HCT116 (cell line): ENCODE data around the gene CEBPB. TPM values are rescaled to one million over a fixed set of nuclear protein-coding genes. Genes with fewer than 3 reads are reported as not detected.

Source experiments
- ATAC-seq: fragments of 200-7000 bp; cut with Tn5 transposase; 2 replicates; pipeline ENCODE4 v1.9.1; 2020; ENCODE audit warnings: mild to moderate bottlenecking, moderate library complexity
- BruUV-seq: library from RNA; stranded (reverse); fragments of 400-500 nt; replicated peaks from 2 replicates; lab custom pipeline; 2021; lab: Mats Ljungman, UMichigan
- CTCF ChIA-PET: fragments of 300-600 bp; sonication (Branson Sonifier 250); formaldehyde crosslinking; loops from one replicate; lab custom pipeline; 2021; ENCODE audit warnings: antibody characterized with exemption; lab: Charles Lee
- POLR2A ChIA-PET: fragments of 300-600, 350-600 bp; sonication (Branson Sonifier 250); formaldehyde crosslinking; loops from one replicate; lab custom pipeline; 2021; ENCODE audit warnings: antibody characterized with exemption; lab: Charles Lee
- RAD21 ChIA-PET, 2 experiments: fragments of 300-600 bp; sonication (Branson Sonifier 250); formaldehyde crosslinking; loops; one replicate each; lab custom pipeline; 2023; ENCODE audit warnings: low total read pairs in 2 of 2; ENCODE audit not compliant: uncharacterized antibody in 2 of 2, unreplicated experiment in 2 of 2, low non-redundant PET in 1 of 2; lab: Charles Lee
- DNase-seq: peaks from one replicate; pipeline ENCODE4 v3.0.0-alpha.2; 2010; ENCODE audit warnings: low read depth, low spot score
- H2AFZ ChIP-seq: fragments of 200-600 bp; shearing (Covaris generic), sonication (generic); 2 replicates; pipeline ENCODE4 v1.6.1; 2017; ENCODE audit warnings: low read depth, mixed run types, mixed read lengths, antibody characterized with exemption, low read length; ENCODE audit not compliant: poor library complexity, severe bottlenecking
- H3K27ac ChIP-seq: 2 replicates; pipeline ENCODE4 v1.5.1; 2012; ENCODE audit warnings: low read depth, low read length
- H3K27me3 ChIP-seq: fragments of 200-600 bp; sonication (generic); 2 replicates; pipeline ENCODE4 v1.6.1; 2016; ENCODE audit warnings: mixed run types, low read length, mixed read lengths; ENCODE audit not compliant: insufficient read depth
- H3K36me3 ChIP-seq, 2 experiments: fragments of 200-500 bp in 1 of 2; fragments of 200-600 bp in 1 of 2; sonication (Bioruptor generic) in 1 of 2; sonication (generic) in 1 of 2; 2 replicates each; pipeline versions ENCODE4 v1.5.1 to v1.6.1; 2014 to 2016; ENCODE audit warnings: low read length in 2 of 2, inconsistent platforms in 1 of 2, mixed read lengths in 1 of 2, mixed run types in 1 of 2; ENCODE audit not compliant: insufficient read depth in 2 of 2, control insufficient read depth in 1 of 2
- H3K4me1 ChIP-seq, 2 experiments: fragments of 200-600 bp in 1 of 2; sonication (generic) in 1 of 2; 2 replicates each; pipeline versions ENCODE4 v1.5.1 to v1.6.1; 2012 to 2017; ENCODE audit warnings: low read length in 2 of 2, inconsistent platforms in 1 of 2, mild to moderate bottlenecking in 1 of 2, mixed read lengths in 1 of 2, mixed run types in 1 of 2, moderate library complexity in 1 of 2; ENCODE audit not compliant: insufficient read depth in 2 of 2, control insufficient read depth in 1 of 2
- H3K4me2 ChIP-seq: fragments of 200-600 bp; sonication (generic); 2 replicates; pipeline ENCODE4 v1.6.1; 2017; ENCODE audit warnings: mixed run types, low read length, mixed read lengths
- H3K4me3 ChIP-seq, 2 experiments: fragments of 200-600 bp in 1 of 2; sonication (generic) in 1 of 2; replicated peaks in 1 of 2; 2 replicates each; pipeline ENCODE4 v1.5.1; 2011 to 2016; ENCODE audit warnings: low read length in 2 of 2, control low read depth in 1 of 2, low read depth in 1 of 2, mild to moderate bottlenecking in 1 of 2, mixed read lengths in 1 of 2, mixed run types in 1 of 2
- H3K79me2 ChIP-seq: fragments of 200-600 bp; sonication (generic); 2 replicates; pipeline ENCODE4 v1.6.1; 2017; ENCODE audit warnings: mild to moderate bottlenecking, mixed run types, low read length, moderate library complexity, mixed read lengths; ENCODE audit not compliant: insufficient read depth
- H3K9ac ChIP-seq: fragments of 200-600 bp; sonication (generic); 2 replicates; pipeline ENCODE4 v1.6.1; 2016; ENCODE audit warnings: low read length, mixed read lengths
- H3K9me2 ChIP-seq: fragments of 200-600 bp; sonication (generic), shearing (Covaris generic); 2 replicates; pipeline ENCODE4 v1.6.1; 2017; ENCODE audit warnings: mixed run types, mild to moderate bottlenecking, moderate library complexity; ENCODE audit not compliant: insufficient read depth
- H3K9me3 ChIP-seq, 2 experiments: fragments of 200-500 bp in 1 of 2; fragments of 200-600 bp in 1 of 2; sonication (Bioruptor generic) in 1 of 2; sonication (generic) in 1 of 2; 2 replicates each; pipeline ENCODE4 v1.6.1; 2014 to 2017; ENCODE audit warnings: low read length in 2 of 2, mixed read lengths in 2 of 2, inconsistent platforms in 1 of 2, low read depth in 1 of 2, mild to moderate bottlenecking in 1 of 2, mixed run types in 1 of 2, moderate library complexity in 1 of 2; ENCODE audit not compliant: control insufficient read depth in 1 of 2, insufficient read depth in 1 of 2
- H4K20me1 ChIP-seq: fragments of 200-600 bp; sonication (generic), shearing (Covaris generic); 2 replicates; pipeline ENCODE4 v1.6.1; 2017; ENCODE audit warnings: mixed run types, mild to moderate bottlenecking, moderate library complexity; ENCODE audit not compliant: insufficient read depth
- ATF3 ChIP-seq: IDR thresholded peaks from 2 replicates; pipeline ENCODE4 v1.6.1; 2012
- CBX3 ChIP-seq: IDR thresholded peaks from 2 replicates; pipeline ENCODE4 v1.6.1; 2012; ENCODE audit warnings: low read depth
- CEBPB ChIP-seq: IDR thresholded peaks from 2 replicates; pipeline ENCODE4 v1.6.1; 2012; ENCODE audit warnings: low read depth
- CTCF ChIP-seq, 3 experiments: fragments of 200-600 bp in 1 of 3; sonication (generic) in 1 of 3; IDR thresholded peaks in 2 of 3; conservative IDR thresholded peaks in 1 of 3; 2 replicates each; pipeline ENCODE4 v1.5.1; 2012 to 2017; ENCODE audit warnings: low read depth in 2 of 3, low read length in 2 of 3, antibody characterized with exemption in 1 of 3, borderline replicate concordance in 1 of 3, control low read depth in 1 of 3, mild to moderate bottlenecking in 1 of 3, mixed read lengths in 1 of 3, mixed run types in 1 of 3, moderate library complexity in 1 of 3; ENCODE audit not compliant: insufficient read depth in 1 of 3
- JUND ChIP-seq: IDR thresholded peaks from 2 replicates; pipeline ENCODE4 v1.6.1; 2012
- RAD21 ChIP-seq: IDR thresholded peaks from 2 replicates; pipeline ENCODE4 v1.6.1; 2012; ENCODE audit warnings: low read depth, mild to moderate bottlenecking
- REST ChIP-seq: IDR thresholded peaks from 2 replicates; pipeline ENCODE4 v1.6.1; 2012; ENCODE audit warnings: low read depth
- SP1 ChIP-seq: IDR thresholded peaks from 2 replicates; pipeline ENCODE4 v1.6.1; 2012; ENCODE audit warnings: low read depth
- SRF ChIP-seq: IDR thresholded peaks from 2 replicates; pipeline ENCODE4 v1.6.1; 2012; ENCODE audit warnings: low read depth
- TCF7L2 ChIP-seq: IDR thresholded peaks from 2 replicates; pipeline ENCODE4 v1.7.0; 2011; ENCODE audit warnings: borderline replicate concordance, inconsistent platforms; ENCODE audit not compliant: insufficient read depth, insufficient read length; ENCODE audit errors: extremely low read depth
- ZBTB33 ChIP-seq: IDR thresholded peaks from 2 replicates; pipeline ENCODE4 v1.6.1; 2011; ENCODE audit warnings: mild to moderate bottlenecking, low read length, moderate library complexity; ENCODE audit not compliant: insufficient replicate concordance; ENCODE audit errors: extremely low read depth
- intact Hi-C: fragments of 100-400 bp; cut with micrococcal nuclease; formaldehyde crosslinking; loops from 2 replicates; pipeline ENCODE4 v1.10.0; 2022
- total RNA-seq: library from RNA; stranded (reverse); gene quantifications from one replicate; pipeline ENCODE4 v1.2.1, GENCODE V29; 2021; ENCODE audit not compliant: unreplicated experiment

Gene CEBPB
- total RNA-seq, 1 experiment from 2014 or later = 113 TPM

GRCh38 chr20:50165684-50166554, 24.7 kb upstream of the CEBPB start (continued):
- TF ChIP-seq REST (no peak), CEBPB (no peak; the same call in none of the 2 replicates), SRF (peak; percentile 81)

- no peak overlapping the region for H3K27ac ChIP-seq
- H3K79me2 ChIP-seq = 0 out of 2 replicates have a peak, but pooled peaks cover 4% of the 10 kb centered on the region
- H3K9me3 ChIP-seq = no peaks in the 10 kb centered on the region
- peaks cover 42 to 62% of the 10 kb centered on the region in 2 experiments for H3K4me1 ChIP-seq
- H2AFZ ChIP-seq = no peak overlapping the region
- ATAC-seq (0 out of 2 replicates have a peak, but pooled peaks have one; percentile 12), DNase-seq (no peak)
- ChIA-PET POLR2A (interaction anchor here (0.6 to 1.7 kb wide), 4 partner anchors 22 to 78 kb away, joined by 4 to 5 read pairs (median 4); partner anchors contain the start of gene CEBPB), CTCF (interaction anchor here (1.0 to 6.1 kb wide), 8 partner anchors 10 to 204 kb away, joined by 3 to 78 read pairs (median 4); partner anchors contain the start of gene PEDS1), RAD21 (interaction anchor here (0.5 to 2.5 kb wide), 5 partner anchors 10 to 81 kb away, joined by 3 to 19 read pairs (median 3); no protein-coding TSS in a partner anchor)
- H3K27me3 ChIP-seq = no peaks in the 10 kb centered on the region
- peak overlapping the region; percentile 3; the same call in 1 of the 2 replicates for H3K4me2 ChIP-seq
- TF ChIP-seq ZBTB33 (no peak), CBX3 (peak; percentile 55; the same call in 1 of the 2 replicates), SP1 (no peak), TCF7L2 (no peak), CTCF (IDR thresholded peaks at IDR 0.05 in 2 of 3, conservative IDR thresholded peaks at IDR 0.05 in 1 of 3; ENCODE audit: borderline replicate concordance in 1 of 3, insufficient read depth in 1 of 3, low read depth in 2 of 3, low read length in 2 of 3) (peak; percentile 79 to 95 (median 93)), RAD21 (peak; percentile 91), JUND (no peak), ATF3 (no peak)
- H3K9me2 ChIP-seq = no peaks in the 10 kb centered on the region
- no peak overlapping the region for H3K4me3 ChIP-seq
- intact Hi-C loops = loop anchor here (1.0 to 5.0 kb wide), 2 partner anchors 48 to 187 kb away; partner anchors contain the start of gene SNAI1
- no TSS peak for BruUV-seq
- no peak overlapping the region for H3K9ac ChIP-seq
- no peaks in the 10 kb centered on the region for H4K20me1 ChIP-seq
- no peaks in the 10 kb centered on the region for H3K36me3 ChIP-seq
Measured at GRCh38 chr20:50169329-50169823, 21.3 kb upstream of the CEBPB start.
